ENCODE data around the gene VPS37B.

- no peak for TF ChIP-seq CTCF (IDR thresholded peaks at IDR 0.05)
- TF ChIP-seq POLR2A (IDR thresholded peaks at IDR 0.05) = no peak
- TF ChIP-seq POLR2AphosphoS5 (IDR thresholded peaks at IDR 0.05; ENCODE audit: insufficient read depth in 1 of 2, low read depth in 1 of 2) = peak; percentile 49 to 53
Observed at GRCh38 chr12:122867691-122868461, 28.0 kb downstream of the VPS37B start.
